ENCODE measurements around the gene NPC1.

Gene NPC1

GRCh38 chr18:23550898-23551297, 35.4 kb downstream of the NPC1 start:
- in situ Hi-C loops (cut with MboI; ENCODE audit: low sequenced_read_pairs) = no loop called here

- in situ Hi-C loops (cut with MboI; ENCODE audit: low sequenced_read_pairs) = no loop called here
Measured at GRCh38 chr18:23548719-23549118, 37.6 kb downstream of the NPC1 start.

- in situ Hi-C loops (cut with MboI; ENCODE audit: low sequenced_read_pairs) = no loop called here
Measured at GRCh38 chr18:23548275-23548674, 38.0 kb downstream of the NPC1 start.

GRCh38 chr18:23547846-23548245, 38.5 kb downstream of the NPC1 start:
- in situ Hi-C loops (cut with MboI; ENCODE audit: low sequenced_read_pairs) = no loop called here

DNA sequence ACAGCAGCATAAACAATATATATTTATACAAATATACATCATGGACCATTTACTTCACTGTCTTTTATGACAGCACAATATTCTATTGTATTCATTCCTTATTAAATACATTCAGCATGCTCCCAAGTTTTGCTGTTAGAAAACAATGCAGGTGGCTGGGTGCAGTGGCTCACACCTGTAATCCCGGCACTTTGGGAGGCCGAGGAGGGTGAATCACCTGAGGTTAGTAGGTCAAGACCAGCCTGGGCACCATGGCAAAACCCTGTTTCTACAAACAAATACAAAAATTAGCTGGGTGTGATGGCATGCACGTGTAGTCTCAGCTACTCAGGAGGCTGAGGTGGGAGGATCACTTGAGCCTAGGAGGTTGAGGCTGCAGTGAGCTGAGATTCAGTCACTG, 39.0 kb downstream of the NPC1 start:
- in situ Hi-C loops (cut with MboI; ENCODE audit: low sequenced_read_pairs) = no loop called here

- in situ Hi-C loops (cut with MboI; ENCODE audit: low sequenced_read_pairs) = no loop called here
Measured at GRCh38 chr18:23545247-23545789, 41.0 kb downstream of the NPC1 start.

GRCh38 chr18:23542461-23542860, 43.8 kb downstream of the NPC1 start:
- in situ Hi-C loops (cut with MboI; ENCODE audit: low sequenced_read_pairs) = no loop called here

GRCh38 chr18:23541349-23542093, 44.8 kb downstream of the NPC1 start:
- in situ Hi-C loops (cut with MboI; ENCODE audit: low sequenced_read_pairs) = no loop called here

GRCh38 chr18:23540867-23541266, 45.4 kb downstream of the NPC1 start:
- in situ Hi-C loops (cut with MboI; ENCODE audit: low sequenced_read_pairs) = no loop called here

- in situ Hi-C loops (cut with MboI; ENCODE audit: low sequenced_read_pairs) = no loop called here
Measured at GRCh38 chr18:23539911-23540525, 46.3 kb downstream of the NPC1 start.

- in situ Hi-C loops (cut with MboI; ENCODE audit: low sequenced_read_pairs) = no loop called here
Measured at GRCh38 chr18:23539296-23539695, 47.0 kb downstream of the NPC1 start.

- in situ Hi-C loops (cut with MboI; ENCODE audit: low sequenced_read_pairs) = no loop called here
Measured at GRCh38 chr18:23538870-23539269, 47.4 kb downstream of the NPC1 start.

- in situ Hi-C loops (cut with MboI; ENCODE audit: low sequenced_read_pairs) = no loop called here
Measured at GRCh38 chr18:23538001-23538400, 48.3 kb downstream of the NPC1 start.

- in situ Hi-C loops (cut with MboI; ENCODE audit: low sequenced_read_pairs) = no loop called here
Measured at GRCh38 chr18:23537274-23537673, 49.0 kb downstream of the NPC1 start.

DNA sequence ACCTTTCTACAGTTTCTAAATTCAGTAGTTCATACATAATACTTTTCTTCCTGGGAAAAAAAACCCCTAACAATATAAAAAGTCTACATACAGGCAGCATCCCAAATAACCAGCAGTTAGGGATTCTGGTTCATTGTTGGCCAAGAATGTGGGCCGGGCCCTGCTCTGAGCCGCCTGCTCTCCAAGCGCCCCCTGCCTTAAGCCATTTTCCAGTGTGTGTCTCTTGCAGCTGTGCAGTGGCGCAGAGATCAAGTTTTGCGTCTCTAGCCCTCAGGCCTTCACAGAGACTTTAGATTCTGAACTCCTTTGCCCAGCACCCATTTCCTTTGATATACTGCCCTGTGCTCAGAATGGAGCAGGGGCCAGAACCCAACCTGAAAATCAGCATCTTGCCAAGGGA, 50.1 kb downstream of the NPC1 start:
- in situ Hi-C loops (cut with MboI; ENCODE audit: low sequenced_read_pairs) = no loop called here

DNA sequence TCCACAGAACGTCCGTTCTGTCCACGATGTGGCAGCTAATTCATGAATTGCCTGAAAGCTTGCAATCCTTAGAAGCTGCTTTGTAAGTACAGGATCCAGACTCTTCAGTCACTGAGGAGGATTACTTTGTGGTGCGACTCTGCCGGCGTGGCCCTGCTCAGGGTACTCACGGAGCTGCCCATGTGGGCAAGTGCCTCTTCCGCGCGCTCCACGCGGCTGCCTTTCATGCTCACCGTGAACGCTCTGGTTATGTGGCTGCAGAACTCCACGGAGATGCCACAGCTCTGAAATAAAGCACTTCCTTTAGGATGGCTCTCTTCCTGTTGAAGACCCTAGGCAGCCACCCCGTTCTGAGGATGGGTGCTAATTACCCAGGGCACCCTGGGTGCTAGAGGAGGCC, 52.0 kb downstream of the NPC1 start:
- in situ Hi-C loops (cut with MboI; ENCODE audit: low sequenced_read_pairs) = no loop called here

DNA sequence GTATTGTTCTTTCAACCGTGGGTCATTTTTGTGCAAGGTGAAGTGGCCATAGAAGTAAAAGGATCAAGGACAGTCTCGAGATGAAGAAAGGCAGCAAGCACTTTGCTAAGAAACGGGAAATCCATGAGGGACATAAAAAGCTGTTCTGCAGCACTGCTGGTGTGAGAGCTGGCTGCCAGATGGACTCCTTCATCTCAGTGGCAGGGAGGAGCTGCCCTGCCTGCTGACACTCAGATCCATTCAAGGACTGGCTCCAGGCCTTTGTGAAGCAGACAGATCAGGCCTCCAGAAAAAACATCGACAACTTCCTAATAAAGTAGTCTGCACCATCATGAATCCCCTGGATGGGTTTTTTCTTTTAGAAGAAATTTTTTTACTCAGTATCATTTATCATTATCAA, 53.5 kb downstream of the NPC1 start:
- in situ Hi-C loops (cut with MboI; ENCODE audit: low sequenced_read_pairs) = no loop called here

DNA sequence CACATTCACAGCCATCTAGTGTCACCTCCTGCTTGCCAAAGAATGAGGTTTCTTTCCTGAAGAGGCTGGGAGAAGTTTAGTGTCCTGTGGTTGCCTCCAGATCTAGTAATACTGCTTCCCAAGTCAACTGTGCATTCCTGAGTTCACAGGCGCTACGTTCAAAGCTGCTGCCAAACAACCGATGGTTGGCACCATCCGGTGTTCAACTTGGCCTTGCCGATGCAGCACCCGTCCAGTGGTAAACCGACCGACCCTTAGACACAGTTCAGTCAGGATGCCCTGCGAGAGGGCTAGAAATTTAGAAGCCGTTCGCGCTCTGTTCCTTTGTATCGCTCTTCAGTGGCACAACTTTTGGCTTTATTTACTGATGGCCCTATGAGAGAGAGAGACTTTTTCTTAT, 54.4 kb downstream of the NPC1 start:
- in situ Hi-C loops (cut with MboI; ENCODE audit: low sequenced_read_pairs) = no loop called here

GRCh38 chr18:23530195-23530594, 56.1 kb downstream of the NPC1 start:
- in situ Hi-C loops (cut with MboI; ENCODE audit: low sequenced_read_pairs) = no loop called here

GRCh38 chr18:23529604-23530003, 56.7 kb downstream of the NPC1 start:
- in situ Hi-C loops (cut with MboI; ENCODE audit: low sequenced_read_pairs) = no loop called here

GRCh38 chr18:23528580-23529472, 57.5 kb downstream of the NPC1 start:
- in situ Hi-C loops (cut with MboI; ENCODE audit: low sequenced_read_pairs) = no loop called here

Data from hTERT RPE-1 (cell line).